ENCODE results near the gene TNFRSF19. TPM values are rescaled to one million over a fixed set of nuclear protein-coding genes. Genes with fewer than 3 reads are reported as not detected.

The TNFRSF19 gene
- total and polyA plus RNA-seq, 2 of the 13 experiments (the other 11 are each of a cell fraction or from before 2014, with no cell fraction given): 75.3 to 77.7 TPM

- Histone ChIP-seq H3K4me2 (ENCODE audit: low read depth, low read length) (no peak overlapping the region), H3K9ac (ENCODE audit: insufficient read depth, low read depth, low read length) (no peak overlapping the region), H4K20me1 (ENCODE audit: insufficient read depth, low read length) (no peaks in the 10 kb centered on the region), H3K27me3 (ENCODE audit: control insufficient read depth in 1 of 2, insufficient read depth in 2 of 2, low read length in 2 of 2) (no peaks in the 10 kb centered on the region), H3K79me2 (ENCODE audit: insufficient read depth, low read length) (peaks cover 37% of the 10 kb centered on the region), H3K27ac (ENCODE audit: extremely low read length, insufficient read depth, low read length) (peak overlapping the region; percentile 30), H3K9me3 (ENCODE audit: low read length) (no peaks in the 10 kb centered on the region), H2AFZ (ENCODE audit: low read length) (no peak overlapping the region), H3K36me3 (replicated peaks in 1 of 2; ENCODE audit: control insufficient read depth in 1 of 2, insufficient read depth in 2 of 2, low read length in 2 of 2) (peaks cover 5 to 12% of the 10 kb centered on the region in 2 experiments; a peak in 4 of 5 replicates), H3K4me1 (ENCODE audit: insufficient read depth, low read length) (peaks cover 84% of the 10 kb centered on the region), H3K4me3 (replicated peaks in 1 of 3; ENCODE audit: insufficient read depth in 1 of 3, low read depth in 2 of 3, low read length in 3 of 3) (no peak overlapping the region)
- no peak for TF ChIP-seq ETV6 (CRISPR knock-in tag; conservative IDR thresholded peaks at IDR 0.05)
- no peak for TF ChIP-seq ZZZ3 (CRISPR knock-in tag; IDR thresholded peaks at IDR 0.05; ENCODE audit: borderline replicate concordance)
- TF ChIP-seq HMGA1 (CRISPR knock-in tag; conservative IDR thresholded peaks at IDR 0.05): no peak
- TF ChIP-seq, protein P1, sequence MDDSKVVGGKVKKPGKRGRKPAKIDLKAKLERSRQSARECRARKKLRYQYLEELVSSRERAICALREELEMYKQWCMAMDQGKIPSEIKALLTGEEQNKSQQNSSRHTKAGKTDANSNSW (CRISPR knock-in tag; IDR thresholded peaks at IDR 0.05; ENCODE audit: borderline replicate concordance): no peak
- TF ChIP-seq ELF1 (CRISPR knock-in tag; IDR thresholded peaks at IDR 0.05): no peak
- TF ChIP-seq, protein P2, sequence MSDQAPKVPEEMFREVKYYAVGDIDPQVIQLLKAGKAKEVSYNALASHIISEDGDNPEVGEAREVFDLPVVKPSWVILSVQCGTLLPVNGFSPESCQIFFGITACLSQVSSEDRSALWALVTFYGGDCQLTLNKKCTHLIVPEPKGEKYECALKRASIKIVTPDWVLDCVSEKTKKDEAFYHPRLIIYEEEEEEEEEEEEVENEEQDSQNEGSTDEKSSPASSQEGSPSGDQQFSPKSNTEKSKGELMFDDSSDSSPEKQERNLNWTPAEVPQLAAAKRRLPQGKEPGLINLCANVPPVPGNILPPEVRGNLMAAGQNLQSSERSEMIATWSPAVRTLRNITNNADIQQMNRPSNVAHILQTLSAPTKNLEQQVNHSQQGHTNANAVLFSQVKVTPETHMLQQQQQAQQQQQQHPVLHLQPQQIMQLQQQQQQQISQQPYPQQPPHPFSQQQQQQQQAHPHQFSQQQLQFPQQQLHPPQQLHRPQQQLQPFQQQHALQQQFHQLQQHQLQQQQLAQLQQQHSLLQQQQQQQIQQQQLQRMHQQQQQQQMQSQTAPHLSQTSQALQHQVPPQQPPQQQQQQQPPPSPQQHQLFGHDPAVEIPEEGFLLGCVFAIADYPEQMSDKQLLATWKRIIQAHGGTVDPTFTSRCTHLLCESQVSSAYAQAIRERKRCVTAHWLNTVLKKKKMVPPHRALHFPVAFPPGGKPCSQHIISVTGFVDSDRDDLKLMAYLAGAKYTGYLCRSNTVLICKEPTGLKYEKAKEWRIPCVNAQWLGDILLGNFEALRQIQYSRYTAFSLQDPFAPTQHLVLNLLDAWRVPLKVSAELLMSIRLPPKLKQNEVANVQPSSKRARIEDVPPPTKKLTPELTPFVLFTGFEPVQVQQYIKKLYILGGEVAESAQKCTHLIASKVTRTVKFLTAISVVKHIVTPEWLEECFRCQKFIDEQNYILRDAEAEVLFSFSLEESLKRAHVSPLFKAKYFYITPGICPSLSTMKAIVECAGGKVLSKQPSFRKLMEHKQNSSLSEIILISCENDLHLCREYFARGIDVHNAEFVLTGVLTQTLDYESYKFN (CRISPR knock-in tag; conservative IDR thresholded peaks at IDR 0.05): no peak
- TF ChIP-seq ZNF576 (CRISPR knock-in tag; IDR thresholded peaks at IDR 0.05): no peak
- no peak for TF ChIP-seq SUZ12 (IDR thresholded peaks at IDR 0.05; ENCODE audit: low read depth, low read length)
- no peak for TF ChIP-seq CBFB (CRISPR knock-in tag; IDR thresholded peaks at IDR 0.05)
- no peak for TF ChIP-seq SNAPC2 (CRISPR knock-in tag; IDR thresholded peaks at IDR 0.05)
- TF ChIP-seq ZNF275 (CRISPR knock-in tag; IDR thresholded peaks at IDR 0.05; ENCODE audit: borderline replicate concordance): no peak
- no peak for TF ChIP-seq ZNF20 (CRISPR knock-in tag; IDR thresholded peaks at IDR 0.05)
- no peak for TF ChIP-seq ZNF777 (CRISPR knock-in tag; IDR thresholded peaks at IDR 0.05)
- TF ChIP-seq KAT7 (CRISPR knock-in tag; IDR thresholded peaks at IDR 0.05; ENCODE audit: borderline replicate concordance): no peak
- no peak for TF ChIP-seq HNRNPL (IDR thresholded peaks at IDR 0.05; ENCODE audit: low read depth, low read length)
- no peak for TF ChIP-seq HIVEP1 (CRISPR knock-in tag; IDR thresholded peaks at IDR 0.05)
- no peak for TF ChIP-seq SKIL (CRISPR knock-in tag; IDR thresholded peaks at IDR 0.05; ENCODE audit: borderline replicate concordance)
- no peak for TF ChIP-seq ZNF782 (CRISPR knock-in tag; IDR thresholded peaks at IDR 0.05; ENCODE audit: borderline replicate concordance)
- no peak for TF ChIP-seq MBD4 (IDR thresholded peaks at IDR 0.05; ENCODE audit: borderline replicate concordance, low read length)
- no TSS peak for BruUV-seq (replicated peaks)
- no peak for ATAC-seq
- FAIRE-seq: no peak
- 86% methylated on average over 3 of the region's 3 CpGs for WGBS (ENCODE audit: low lambda C conversion rate)
- POLR2A ChIA-PET: interaction anchor here (1.5 to 5.7 kb wide), 3 partner anchors 17 to 23 kb away, joined by 4 to 90 read pairs (median 43); no protein-coding TSS in a partner anchor
- in situ Hi-C loops (cut with HindIII; ENCODE audit: extremely low pct_ligation_motif_present, low pct_unique_long_range_greater_than_20kb) (no loop called here), intact Hi-C loops (cut with micrococcal nuclease; ENCODE audit: unreplicated experiment) (no loop called here)
- DNase-seq (ENCODE audit: low spot score): no peak
- CTCF ChIA-PET (ENCODE audit: low intra/inter-chr PET ratio, low total read pairs): no interaction called here
Measured at GRCh38 chr13:23632741-23633140, 62.5 kb downstream of the TNFRSF19 start.
